ENCODE results near the gene AUTS2.

The AUTS2 gene

DNA sequence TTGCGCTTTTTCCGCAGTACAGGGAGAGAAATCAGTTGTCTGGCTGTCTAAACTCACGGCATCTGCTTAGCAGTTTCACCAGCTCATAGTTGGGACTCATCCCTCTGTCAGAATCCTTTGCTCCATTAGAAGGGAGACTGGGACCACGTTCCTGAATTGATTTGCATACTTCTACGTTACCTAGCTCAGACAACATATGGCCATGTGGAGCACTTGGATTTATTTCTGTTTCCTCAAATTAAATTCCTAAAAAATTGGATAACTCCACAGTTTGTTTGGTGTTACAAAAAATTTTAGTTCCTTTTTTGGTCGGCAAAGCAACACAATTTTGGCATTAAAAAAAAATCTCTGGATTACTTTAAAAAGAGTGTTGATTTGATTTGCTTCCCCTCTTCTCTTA is 614.0 kb downstream of the AUTS2 start:
- Histone ChIP-seq H3F3A (ENCODE audit: low read depth) (peaks cover 7% of the 10 kb centered on the region; the same call in 1 of the 2 replicates), H3K4me2 (ENCODE audit: low read depth, low read length, poor library complexity, severe bottlenecking) (no peak overlapping the region), H3K79me2 (ENCODE audit: insufficient read depth, low read length) (no peaks in the 10 kb centered on the region), H3K4me3 (ENCODE audit: low read length, poor library complexity, severe bottlenecking) (no peak overlapping the region), H3K36me3 (ENCODE audit: insufficient read depth, low read length) (no peaks in the 10 kb centered on the region), H3K9ac (ENCODE audit: low read depth, low read length, poor library complexity, severe bottlenecking) (no peak overlapping the region), H3K4me1 (ENCODE audit: insufficient read depth, low read length, poor library complexity, severe bottlenecking) (peaks cover 60% of the 10 kb centered on the region), H2AFZ (ENCODE audit: low read length) (no peak overlapping the region), H3K9me3 (ENCODE audit: insufficient read depth, low read depth, low read length) (no peaks in the 10 kb centered on the region), H3K27me3 (ENCODE audit: insufficient read depth, low read length, poor library complexity, severe bottlenecking) (no peaks in the 10 kb centered on the region), H3K9me2 (replicated peaks; ENCODE audit: low read depth, low read length) (no peaks in the 10 kb centered on the region), H4K20me1 (ENCODE audit: insufficient read depth, low read length, poor library complexity, severe bottlenecking) (no peaks in the 10 kb centered on the region)
- no peak for TF ChIP-seq EZH2phosphoT487 (IDR thresholded peaks at IDR 0.05; ENCODE audit: borderline replicate concordance)
- TF ChIP-seq, protein P1, sequence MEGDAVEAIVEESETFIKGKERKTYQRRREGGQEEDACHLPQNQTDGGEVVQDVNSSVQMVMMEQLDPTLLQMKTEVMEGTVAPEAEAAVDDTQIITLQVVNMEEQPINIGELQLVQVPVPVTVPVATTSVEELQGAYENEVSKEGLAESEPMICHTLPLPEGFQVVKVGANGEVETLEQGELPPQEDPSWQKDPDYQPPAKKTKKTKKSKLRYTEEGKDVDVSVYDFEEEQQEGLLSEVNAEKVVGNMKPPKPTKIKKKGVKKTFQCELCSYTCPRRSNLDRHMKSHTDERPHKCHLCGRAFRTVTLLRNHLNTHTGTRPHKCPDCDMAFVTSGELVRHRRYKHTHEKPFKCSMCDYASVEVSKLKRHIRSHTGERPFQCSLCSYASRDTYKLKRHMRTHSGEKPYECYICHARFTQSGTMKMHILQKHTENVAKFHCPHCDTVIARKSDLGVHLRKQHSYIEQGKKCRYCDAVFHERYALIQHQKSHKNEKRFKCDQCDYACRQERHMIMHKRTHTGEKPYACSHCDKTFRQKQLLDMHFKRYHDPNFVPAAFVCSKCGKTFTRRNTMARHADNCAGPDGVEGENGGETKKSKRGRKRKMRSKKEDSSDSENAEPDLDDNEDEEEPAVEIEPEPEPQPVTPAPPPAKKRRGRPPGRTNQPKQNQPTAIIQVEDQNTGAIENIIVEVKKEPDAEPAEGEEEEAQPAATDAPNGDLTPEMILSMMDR (conservative IDR thresholded peaks at IDR 0.05; ENCODE audit: low read length), result no peak

DNA sequence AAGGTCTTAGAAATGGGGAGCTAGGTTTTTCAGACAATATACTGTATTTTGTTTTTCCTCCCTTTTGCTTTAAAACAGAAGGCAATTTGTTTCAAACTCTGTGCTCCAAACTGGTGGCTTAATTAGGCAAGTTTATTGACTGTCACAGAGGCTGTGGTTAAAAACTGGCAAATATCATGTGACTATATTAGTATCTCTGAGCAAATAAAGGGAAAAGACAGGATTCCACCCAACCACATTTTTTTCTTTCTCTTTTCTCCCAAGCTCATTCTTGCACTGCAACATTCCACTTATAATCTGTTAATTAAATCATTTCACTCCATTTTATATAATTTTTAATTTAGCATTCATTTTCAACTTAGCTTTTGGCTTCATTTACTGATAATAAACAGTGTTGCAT is 615.8 kb downstream of the AUTS2 start:
- Histone ChIP-seq H3K4me1 (ENCODE audit: insufficient read depth, low read length, poor library complexity, severe bottlenecking) (peaks cover 58% of the 10 kb centered on the region), H3K27me3 (ENCODE audit: insufficient read depth, low read length, poor library complexity, severe bottlenecking) (no peaks in the 10 kb centered on the region), H3K9me2 (replicated peaks; ENCODE audit: low read depth, low read length) (no peaks in the 10 kb centered on the region), H3K4me3 (ENCODE audit: low read length, poor library complexity, severe bottlenecking) (no peak overlapping the region), H2AFZ (ENCODE audit: low read length) (no peak overlapping the region), H3K9ac (ENCODE audit: low read depth, low read length, poor library complexity, severe bottlenecking) (no peak overlapping the region), H3F3A (ENCODE audit: low read depth) (peaks cover 7% of the 10 kb centered on the region; the same call in 1 of the 2 replicates), H3K36me3 (ENCODE audit: insufficient read depth, low read length) (no peaks in the 10 kb centered on the region), H3K4me2 (ENCODE audit: low read depth, low read length, poor library complexity, severe bottlenecking) (peak overlapping the region; percentile 59), H3K9me3 (ENCODE audit: insufficient read depth, low read depth, low read length) (no peaks in the 10 kb centered on the region), H4K20me1 (ENCODE audit: insufficient read depth, low read length, poor library complexity, severe bottlenecking) (no peaks in the 10 kb centered on the region), H3K79me2 (ENCODE audit: insufficient read depth, low read length) (no peaks in the 10 kb centered on the region)
- no peak for TF ChIP-seq EZH2phosphoT487 (IDR thresholded peaks at IDR 0.05; ENCODE audit: borderline replicate concordance)
- TF ChIP-seq, protein P1 (conservative IDR thresholded peaks at IDR 0.05; ENCODE audit: low read length), result no peak

DNA sequence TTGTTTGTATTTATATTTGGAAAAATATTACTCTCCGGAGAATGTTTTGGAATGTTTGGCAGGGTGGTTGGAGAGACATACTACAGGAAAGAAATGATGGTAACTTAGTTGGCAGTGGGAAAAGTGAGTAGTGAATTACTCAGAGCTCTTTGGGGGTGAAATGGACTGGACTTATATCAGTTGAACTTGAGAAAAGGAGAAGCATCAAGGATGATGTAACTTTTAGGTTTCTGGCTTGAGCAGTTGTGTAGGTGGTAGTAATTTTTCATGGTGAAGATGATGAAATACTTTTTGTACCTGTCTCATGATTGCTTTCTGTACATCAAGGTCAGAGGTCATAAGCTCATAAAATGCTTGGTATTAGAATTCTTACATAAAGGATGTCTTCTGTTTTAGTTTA is 617.2 kb downstream of the AUTS2 start:
- no peak overlapping the region for H3K4me2 ChIP-seq (ENCODE audit: low read depth, low read length, poor library complexity, severe bottlenecking)
- no peaks in the 10 kb centered on the region for H3K36me3 ChIP-seq (ENCODE audit: insufficient read depth, low read length)
- H3F3A ChIP-seq (ENCODE audit: low read depth), result no peaks in the 10 kb centered on the region
- no peak overlapping the region for H3K4me3 ChIP-seq (ENCODE audit: low read length, poor library complexity, severe bottlenecking)
- H3K9me3 ChIP-seq (ENCODE audit: insufficient read depth, low read depth, low read length), result no peaks in the 10 kb centered on the region
- no peaks in the 10 kb centered on the region for H3K79me2 ChIP-seq (ENCODE audit: insufficient read depth, low read length)
- no peaks in the 10 kb centered on the region for H3K27me3 ChIP-seq (ENCODE audit: insufficient read depth, low read length, poor library complexity, severe bottlenecking)
- H3K9me2 ChIP-seq (replicated peaks; ENCODE audit: low read depth, low read length), result no peaks in the 10 kb centered on the region
- H2AFZ ChIP-seq (ENCODE audit: low read length), result no peak overlapping the region
- H3K4me1 ChIP-seq (ENCODE audit: insufficient read depth, low read length, poor library complexity, severe bottlenecking), result peaks cover 43% of the 10 kb centered on the region
- H4K20me1 ChIP-seq (ENCODE audit: insufficient read depth, low read length, poor library complexity, severe bottlenecking), result no peaks in the 10 kb centered on the region
- no peak overlapping the region for H3K9ac ChIP-seq (ENCODE audit: low read depth, low read length, poor library complexity, severe bottlenecking)
- no peak for TF ChIP-seq EZH2phosphoT487 (IDR thresholded peaks at IDR 0.05; ENCODE audit: borderline replicate concordance)
- TF ChIP-seq, protein P1 (conservative IDR thresholded peaks at IDR 0.05; ENCODE audit: low read length), result no peak
